Liver (tissue), 9 donors: ENCODE measurements around the gene FOXO3. TPM values are rescaled to one million over a fixed set of nuclear protein-coding genes. Genes with fewer than 3 reads are reported as not detected.

Experiments used
- DNase-seq: peaks from one replicate; pipeline ENCODE4 v3.0.0-alpha.2; 2017; ENCODE audit warnings: low spot score
- H3K27ac ChIP-seq, 2 donors: one replicate each; pipeline ENCODE4 v1.7.0; 2013; ENCODE audit warnings: inconsistent platforms in 2 of 2, low read length in 2 of 2, control low read depth in 1 of 2, low read depth in 1 of 2, mild to moderate bottlenecking in 1 of 2
- H3K27me3 ChIP-seq, 4 donors: one replicate each; pipeline versions ENCODE4 v1.6.1 to v1.7.0; 2013; ENCODE audit warnings: low read length in 3 of 4, inconsistent platforms in 1 of 4, mild to moderate bottlenecking in 1 of 4, moderate library complexity in 1 of 4; ENCODE audit not compliant: control insufficient read depth in 4 of 4, insufficient read depth in 4 of 4
- H3K36me3 ChIP-seq, 4 donors: one replicate each; pipeline versions ENCODE4 v1.6.1 to v1.7.0; 2013; ENCODE audit warnings: low read length in 3 of 4, mild to moderate bottlenecking in 3 of 4, low read depth in 1 of 4, moderate library complexity in 1 of 4; ENCODE audit not compliant: control insufficient read depth in 4 of 4, insufficient read depth in 3 of 4
- H3K4me1 ChIP-seq, 4 donors: one replicate each; pipeline versions ENCODE4 v1.6.1 to v1.7.0; 2013; ENCODE audit warnings: low read length in 3 of 4, mild to moderate bottlenecking in 3 of 4, moderate library complexity in 1 of 4; ENCODE audit not compliant: control insufficient read depth in 4 of 4, insufficient read depth in 4 of 4
- H3K4me3 ChIP-seq, 3 donors: one replicate each; pipeline versions ENCODE4 v1.6.1 to v1.7.0; 2013; ENCODE audit warnings: low read length in 3 of 3, control low read depth in 1 of 3, low read depth in 1 of 3, mild to moderate bottlenecking in 1 of 3
- H3K9ac ChIP-seq, 2 donors: one replicate each; pipeline ENCODE4 v1.7.0; 2013; ENCODE audit warnings: low read length in 2 of 2, mild to moderate bottlenecking in 2 of 2, moderate library complexity in 2 of 2, control low read depth in 1 of 2, low read depth in 1 of 2
- H3K9me3 ChIP-seq, 4 donors: one replicate each; pipeline versions ENCODE4 v1.6.1 to v1.7.0; 2013; ENCODE audit warnings: low read length in 3 of 4; ENCODE audit not compliant: control insufficient read depth in 4 of 4
- ATF3 ChIP-seq: IDR thresholded peaks from 2 replicates; pipeline ENCODE4 v1.6.1; 2016; ENCODE audit warnings: antibody characterized with exemption
- CTCF ChIP-seq: fragments of 150-350 bp; IDR thresholded peaks from 2 replicates; pipeline ENCODE4 v1.5.1; 2017; ENCODE audit warnings: improper control_type of control experiment, low read depth, low read length; ENCODE audit not compliant: missing input control
- EGR1 ChIP-seq, 2 donors: IDR thresholded peaks; 2 replicates each; pipeline ENCODE4 v1.6.1; 2016 to 2018; ENCODE audit warnings: antibody characterized with exemption in 2 of 2, low read depth in 2 of 2
- FOXA1 ChIP-seq: IDR thresholded peaks from 2 replicates; pipeline ENCODE4 v1.6.1; 2016; ENCODE audit warnings: antibody characterized with exemption
- FOXA2 ChIP-seq: IDR thresholded peaks from 2 replicates; pipeline ENCODE4 v1.6.1; 2016; ENCODE audit warnings: antibody characterized with exemption
- GABPA ChIP-seq, 2 donors: IDR thresholded peaks in 1 of 2; conservative IDR thresholded peaks in 1 of 2; 2 replicates each; pipeline ENCODE4 v1.6.1; 2016; ENCODE audit warnings: antibody characterized with exemption in 2 of 2, mild to moderate bottlenecking in 1 of 2, moderate library complexity in 1 of 2
- HNF4A ChIP-seq, 2 donors: conservative IDR thresholded peaks; 2 replicates each; pipeline ENCODE4 v1.6.1; 2016; ENCODE audit warnings: antibody characterized with exemption in 2 of 2, mild to moderate bottlenecking in 2 of 2
- HNF4G ChIP-seq: IDR thresholded peaks from 2 replicates; pipeline ENCODE4 v1.6.1; 2016; ENCODE audit warnings: antibody characterized with exemption
- JUND ChIP-seq, 2 donors: IDR thresholded peaks; 2 replicates each; pipeline ENCODE4 v1.6.1; 2016; ENCODE audit warnings: antibody characterized with exemption in 2 of 2
- MAX ChIP-seq: IDR thresholded peaks from 2 replicates; pipeline ENCODE4 v1.6.1; 2016; ENCODE audit warnings: antibody characterized with exemption
- NR2F2 ChIP-seq: IDR thresholded peaks from 2 replicates; pipeline ENCODE4 v1.6.1; 2016; ENCODE audit warnings: antibody characterized with exemption
- RAD21 ChIP-seq, 2 donors: IDR thresholded peaks; 2 replicates each; pipeline ENCODE4 v1.6.1; 2016; ENCODE audit warnings: antibody characterized with exemption in 2 of 2, mild to moderate bottlenecking in 2 of 2
- REST ChIP-seq: IDR thresholded peaks from 2 replicates; pipeline ENCODE4 v1.6.1; 2016; ENCODE audit warnings: antibody characterized with exemption, mild to moderate bottlenecking
- RXRA ChIP-seq, 2 donors: IDR thresholded peaks; 2 replicates each; pipeline ENCODE4 v1.6.1; 2017 to 2018; ENCODE audit warnings: antibody characterized with exemption in 2 of 2, mild to moderate bottlenecking in 1 of 2
- SP1 ChIP-seq: IDR thresholded peaks from 2 replicates; pipeline ENCODE4 v1.6.1; 2018; ENCODE audit warnings: antibody characterized with exemption, mild to moderate bottlenecking
- TAF1 ChIP-seq: conservative IDR thresholded peaks from 2 replicates; pipeline ENCODE4 v1.6.1; 2016; ENCODE audit warnings: antibody characterized with exemption, mild to moderate bottlenecking
- YY1 ChIP-seq: IDR thresholded peaks from 2 replicates; pipeline ENCODE4 v1.6.1; 2016; ENCODE audit warnings: antibody characterized with exemption, mild to moderate bottlenecking
- ZBTB33 ChIP-seq: IDR thresholded peaks from 2 replicates; pipeline ENCODE4 v1.6.1; 2016; ENCODE audit warnings: antibody characterized with exemption
- WGBS: extraction: QIAGEN DNeasy Blood & Tissue Kit; methylation state at CpG from one replicate; pipeline ENCODE4 v1.1.7; 2013; 5-methylcytosine and 5-hydroxymethylcytosine counted together
- polyA plus RNA-seq, 2 donors: library from polyadenylated mRNA; stranded (reverse) in 1 of 2; unstranded in 1 of 2; fragments of 200-250 nt in 1 of 2; fragments of >200 nt in 1 of 2; fragmentation: Nextera tagmentation in 1 of 2; extraction: Ambion mirVana in 1 of 2; gene quantifications; one replicate each; pipeline versions ENCODE4 v1.2.1 to v1.2.3, GENCODE V29; 2013 to 2015
- total RNA-seq, 2 donors: library from RNA; depleted of rRNA; stranded (reverse); fragments of >200 nt; gene quantifications; one replicate each; pipeline ENCODE4 v1.2.3, GENCODE V29; 2014
- donor health status: healthy.
- donor health status: healthy.
- donor health status: healthy.
- donor health status: healthy.
- donor health status: healthy.

The FOXO3 gene
- total and polyA plus RNA-seq, 4 donors: 6.0 to 72.2 (median 17.3) TPM

- Histone ChIP-seq H3K36me3 (no peaks in the 10 kb centered on the region), H3K27ac (no peak overlapping the region), H3K9ac (no peak overlapping the region), H3K4me3 (no peak overlapping the region), H3K9me3 (no peaks in the 10 kb centered on the region), H3K27me3 (no peaks in the 10 kb centered on the region), H3K4me1 (peaks cover 2 to 11% (median 8%) of the 10 kb centered on the region in 4 donors)
- DNase-seq: no peak
- TF ChIP-seq HNF4A (conservative IDR thresholded peaks at IDR 0.05): peak; percentile 27 to 58
- TF ChIP-seq RAD21 (IDR thresholded peaks at IDR 0.05): peak; percentile 48 to 63
- TF ChIP-seq FOXA1: no peak
- TF ChIP-seq RXRA (IDR thresholded peaks at IDR 0.05): peak; percentile 17 to 49
- TF ChIP-seq TAF1: no peak
- WGBS: 25% methylated on average over 7 of the region's 7 CpGs
These were observed 153.5 kb downstream of the FOXO3 start for GRCh38 chr6:108714101-108714765.

- peaks cover 2 to 17% (median 8%) of the 10 kb centered on the region in 4 donors for H3K4me1 ChIP-seq
- H3K27ac ChIP-seq: peak overlapping the region in 1 of 2 donors; percentile 36
- no peaks in the 10 kb centered on the region for H3K36me3 ChIP-seq
- no peaks in the 10 kb centered on the region for H3K27me3 ChIP-seq
- no peak for DNase-seq
- H3K9me3 ChIP-seq: no peaks in the 10 kb centered on the region
- no peak overlapping the region for H3K9ac ChIP-seq
- TF ChIP-seq RXRA (IDR thresholded peaks at IDR 0.05) (no peak), HNF4G (no peak), NR2F2 (no peak), SP1 (peak; percentile 38), YY1 (no peak), TAF1 (no peak), RAD21 (IDR thresholded peaks at IDR 0.05) (no peak), FOXA2 (no peak), EGR1 (IDR thresholded peaks at IDR 0.05; ENCODE audit: low read depth in 2 of 2) (no peak), HNF4A (conservative IDR thresholded peaks at IDR 0.05) (peak; percentile 30 to 50)
- H3K4me3 ChIP-seq: no peak overlapping the region
- 63% methylated on average over 9 of the region's 9 CpGs for WGBS
These were observed 154.2 kb downstream of the FOXO3 start for GRCh38 chr6:108714766-108715414.

- no peak for DNase-seq
- no peaks in the 10 kb centered on the region for H3K9me3 ChIP-seq
- H3K4me3 ChIP-seq: no peak overlapping the region
- H3K27me3 ChIP-seq: no peaks in the 10 kb centered on the region
- peaks cover 2 to 18% (median 8%) of the 10 kb centered on the region in 4 donors for H3K4me1 ChIP-seq
- no peak overlapping the region for H3K9ac ChIP-seq
- H3K27ac ChIP-seq: no peak overlapping the region
- TF ChIP-seq FOXA2 (no peak), EGR1 (IDR thresholded peaks at IDR 0.05; ENCODE audit: low read depth in 2 of 2) (no peak), HNF4A (conservative IDR thresholded peaks at IDR 0.05) (no peak), YY1 (no peak), TAF1 (no peak), NR2F2 (no peak), ZBTB33 (no peak), ATF3 (no peak), GABPA (IDR thresholded peaks at IDR 0.05 in 1 of 2, conservative IDR thresholded peaks at IDR 0.05 in 1 of 2) (no peak), REST (no peak), RAD21 (IDR thresholded peaks at IDR 0.05) (no peak), JUND (IDR thresholded peaks at IDR 0.05) (no peak), HNF4G (no peak), FOXA1 (no peak), CTCF (no peak), SP1 (no peak), MAX (no peak), RXRA (IDR thresholded peaks at IDR 0.05) (no peak)
- H3K36me3 ChIP-seq: no peaks in the 10 kb centered on the region
- 95% methylated on average over 5 of the region's 5 CpGs for WGBS
These were observed 155.1 kb downstream of the FOXO3 start for GRCh38 chr6:108715832-108716231.
